Smooth muscle cell (in vitro differentiated cells): Measurements from ENCODE around the gene MTARC1. TPM values are rescaled to one million over a fixed set of nuclear protein-coding genes. Genes with fewer than 3 reads are reported as not detected.
A peak's percentile ranks its signal among the peaks of the same experiment; 100 is the strongest.

Experiments
- DNase-seq: peaks from one replicate; lab custom pipeline; 2025; ENCODE audit not compliant: unreplicated experiment; lab: John Stamatoyannopoulos, UW
- H2AFZ ChIP-seq: fragments of 200-600 bp; sonication (generic); 2 replicates; pipeline ENCODE4 v1.6.0; 2016; ENCODE audit warnings: antibody characterized with exemption, low read depth, mild to moderate bottlenecking
- H3F3A ChIP-seq: fragments of 200-600 bp; sonication (generic); 2 replicates; pipeline ENCODE4 v1.6.0; 2017; ENCODE audit warnings: antibody characterized with exemption, low read depth
- H3K27ac ChIP-seq: fragments of 200-600 bp; sonication (generic); 2 replicates; pipeline ENCODE4 v1.5.1; 2016; ENCODE audit warnings: low read depth, mild to moderate bottlenecking
- H3K27me3 ChIP-seq: fragments of 200-600 bp; sonication (generic); 2 replicates; pipeline ENCODE4 v1.6.1; 2016; ENCODE audit warnings: low read depth, mild to moderate bottlenecking
- H3K36me3 ChIP-seq: fragments of 200-600 bp; sonication (generic); 2 replicates; pipeline ENCODE4 v1.5.1; 2016; ENCODE audit warnings: low read depth
- H3K4me1 ChIP-seq: fragments of 200-600 bp; sonication (generic); 2 replicates; pipeline ENCODE4 v1.5.1; 2016; ENCODE audit warnings: low read depth
- H3K4me2 ChIP-seq: fragments of 200-600 bp; sonication (generic); 2 replicates; pipeline ENCODE4 v1.6.0; 2016; ENCODE audit warnings: mild to moderate bottlenecking
- H3K4me3 ChIP-seq: fragments of 200-600 bp; sonication (generic); 2 replicates; pipeline ENCODE4 v1.5.1; 2016; ENCODE audit warnings: mild to moderate bottlenecking
- H3K79me2 ChIP-seq: fragments of 200-600 bp; sonication (generic); 2 replicates; pipeline ENCODE4 v1.6.0; 2016; ENCODE audit warnings: low read depth, mild to moderate bottlenecking
- H3K9ac ChIP-seq: fragments of 200-600 bp; sonication (generic); 2 replicates; pipeline ENCODE4 v1.6.0; 2016; ENCODE audit warnings: low read depth
- H3K9me3 ChIP-seq: fragments of 200-600 bp; sonication (generic); replicated peaks from 2 replicates; pipeline ENCODE4 v1.5.1; 2016; ENCODE audit warnings: low read depth
- H4K20me1 ChIP-seq: fragments of 200-600 bp; sonication (generic); 2 replicates; pipeline ENCODE4 v1.6.0; 2016; ENCODE audit warnings: low read depth
- WGBS: methylation state at CpG from one replicate; pipeline ENCODE4 v1.1.7; 2016; ENCODE audit warnings: low lambda C conversion rate; 5-methylcytosine and 5-hydroxymethylcytosine counted together
- polyA plus RNA-seq: library from polyadenylated mRNA; unstranded; fragments of >200 nt; fragmentation: Nextera tagmentation; extraction: Ambion mirVana; gene quantifications from 2 replicates; pipeline ENCODE4 v1.2.1, GENCODE V29; 2016
- total RNA-seq: library from RNA; depleted of rRNA; stranded (reverse); fragments of >200 nt; gene quantifications from 2 replicates; pipeline ENCODE4 v1.2.3, GENCODE V29; 2014
- TF ChIP-seq, protein P1 (sequence below): fragments of 200-600 bp; sonication (generic); IDR thresholded peaks from 2 replicates; pipeline ENCODE4 v1.5.1; 2017; ENCODE audit warnings: borderline replicate concordance, mild to moderate bottlenecking, antibody characterized with exemption; ENCODE audit not compliant: insufficient read depth, poor library complexity, severe bottlenecking

Gene MTARC1
- total and polyA plus RNA-seq, 2 experiments from 2014 or later, result 0.83 to 2.3 TPM

DNA sequence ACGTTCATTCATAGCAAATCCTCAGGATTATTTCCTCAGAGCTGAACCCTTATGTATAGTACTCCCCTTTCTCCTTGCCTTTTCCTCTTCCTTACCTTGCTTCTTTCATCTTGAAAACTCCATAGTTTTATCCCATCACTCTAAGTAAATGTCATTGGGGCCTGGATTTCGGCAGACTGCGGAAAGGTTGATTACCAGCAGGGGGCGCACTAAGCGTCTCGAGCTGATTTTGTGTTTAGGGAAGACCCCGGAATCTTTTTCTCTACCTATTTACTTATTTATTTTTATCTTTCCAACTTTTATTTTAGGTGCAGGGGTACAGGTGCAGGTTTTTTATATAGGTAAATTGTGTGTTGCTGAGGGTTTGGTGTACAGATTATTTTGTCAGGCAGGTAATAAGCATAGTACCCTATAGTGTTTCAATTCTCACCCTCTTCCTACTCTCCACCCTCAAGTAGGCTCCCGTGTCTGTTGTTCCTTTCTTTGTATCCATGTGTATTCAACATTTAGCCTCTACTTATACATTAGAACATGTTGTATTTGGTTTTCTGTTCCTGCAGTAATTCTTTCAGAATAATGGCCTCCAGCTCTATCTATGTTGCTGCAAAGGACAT lies 11.4 kb upstream of the MTARC1 start:
- Histone ChIP-seq H3K4me1 (no peaks in the 10 kb centered on the region), H3K36me3 (no peaks in the 10 kb centered on the region), H3K4me3 (no peak overlapping the region), H4K20me1 (no peaks in the 10 kb centered on the region), H3F3A (no peaks in the 10 kb centered on the region), H3K27ac (no peak overlapping the region), H3K9ac (no peak overlapping the region), H3K27me3 (no peaks in the 10 kb centered on the region), H3K4me2 (no peak overlapping the region), H2AFZ (no peak overlapping the region), H3K9me3 (no peaks in the 10 kb centered on the region), H3K79me2 (no peaks in the 10 kb centered on the region)
- 30% methylated on average over 8 of the region's 8 CpGs for WGBS
- no peak for DNase-seq
- TF ChIP-seq, protein P1, sequence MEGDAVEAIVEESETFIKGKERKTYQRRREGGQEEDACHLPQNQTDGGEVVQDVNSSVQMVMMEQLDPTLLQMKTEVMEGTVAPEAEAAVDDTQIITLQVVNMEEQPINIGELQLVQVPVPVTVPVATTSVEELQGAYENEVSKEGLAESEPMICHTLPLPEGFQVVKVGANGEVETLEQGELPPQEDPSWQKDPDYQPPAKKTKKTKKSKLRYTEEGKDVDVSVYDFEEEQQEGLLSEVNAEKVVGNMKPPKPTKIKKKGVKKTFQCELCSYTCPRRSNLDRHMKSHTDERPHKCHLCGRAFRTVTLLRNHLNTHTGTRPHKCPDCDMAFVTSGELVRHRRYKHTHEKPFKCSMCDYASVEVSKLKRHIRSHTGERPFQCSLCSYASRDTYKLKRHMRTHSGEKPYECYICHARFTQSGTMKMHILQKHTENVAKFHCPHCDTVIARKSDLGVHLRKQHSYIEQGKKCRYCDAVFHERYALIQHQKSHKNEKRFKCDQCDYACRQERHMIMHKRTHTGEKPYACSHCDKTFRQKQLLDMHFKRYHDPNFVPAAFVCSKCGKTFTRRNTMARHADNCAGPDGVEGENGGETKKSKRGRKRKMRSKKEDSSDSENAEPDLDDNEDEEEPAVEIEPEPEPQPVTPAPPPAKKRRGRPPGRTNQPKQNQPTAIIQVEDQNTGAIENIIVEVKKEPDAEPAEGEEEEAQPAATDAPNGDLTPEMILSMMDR, result peak; percentile 90

DNA sequence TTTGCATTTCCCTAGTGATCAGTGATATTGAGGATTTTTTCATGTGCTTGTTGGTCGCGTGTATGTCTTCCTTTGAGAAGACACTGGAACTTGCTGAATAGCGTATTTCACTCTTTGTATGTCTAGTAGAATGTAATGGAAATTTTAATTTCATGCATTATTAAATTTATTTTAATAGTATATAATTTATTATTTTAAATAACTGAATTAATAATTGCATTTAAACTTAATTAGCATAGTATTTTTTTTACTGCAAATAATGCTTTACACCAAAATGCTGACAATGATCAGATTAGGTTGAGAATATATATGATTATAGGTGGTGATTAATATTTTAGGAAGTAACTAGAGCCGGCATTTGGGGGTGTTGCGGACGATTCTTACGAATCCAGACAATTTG lies 10.5 kb upstream of the MTARC1 start:
- 96% methylated on average over 7 of the region's 7 CpGs for WGBS
- no peak overlapping the region for H3K27ac ChIP-seq
- H3K36me3 ChIP-seq, result no peaks in the 10 kb centered on the region
- H2AFZ ChIP-seq, result no peak overlapping the region
- no peaks in the 10 kb centered on the region for H3K4me1 ChIP-seq
- TF ChIP-seq, protein P1, result no peak
- H3K27me3 ChIP-seq, result no peaks in the 10 kb centered on the region
- H3K4me3 ChIP-seq, result no peak overlapping the region
- H3K4me2 ChIP-seq, result no peak overlapping the region
- H4K20me1 ChIP-seq, result no peaks in the 10 kb centered on the region
- H3K9ac ChIP-seq, result no peak overlapping the region
- H3K79me2 ChIP-seq, result no peaks in the 10 kb centered on the region
- DNase-seq, result no peak
- H3F3A ChIP-seq, result no peaks in the 10 kb centered on the region
- H3K9me3 ChIP-seq, result no peaks in the 10 kb centered on the region

DNA sequence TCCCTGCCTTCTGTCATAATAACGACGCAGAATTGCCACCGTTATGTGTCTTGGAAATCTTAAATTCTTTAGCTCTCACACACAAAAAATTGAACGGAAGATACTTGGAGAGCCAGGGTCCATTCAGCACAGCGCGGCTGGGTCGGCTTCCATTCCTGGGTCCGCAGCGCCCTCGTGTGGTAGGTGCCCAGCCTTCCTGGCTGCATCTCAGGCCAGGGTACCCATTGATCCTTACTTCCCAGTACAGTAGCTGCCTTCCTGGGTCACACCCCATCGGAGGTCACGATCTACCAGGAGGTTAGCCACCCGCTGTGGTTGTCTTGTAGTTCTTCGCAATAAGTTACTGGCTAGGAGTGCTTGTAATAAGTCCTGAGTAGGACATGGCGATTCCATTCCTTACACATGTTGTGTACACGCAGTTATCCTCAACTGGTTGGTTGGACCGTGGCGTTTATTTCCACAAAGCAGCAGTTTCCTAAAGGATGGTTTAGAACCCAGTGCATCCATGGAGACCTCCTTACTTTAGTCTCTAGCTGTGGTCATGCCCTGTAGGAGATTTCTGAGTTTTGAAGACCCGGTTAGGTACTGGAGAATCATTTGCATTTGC lies 9.9 kb upstream of the MTARC1 start:
- TF ChIP-seq, protein P1, result peak; percentile 93
- Histone ChIP-seq H3K27ac (no peak overlapping the region), H3F3A (no peaks in the 10 kb centered on the region), H3K4me1 (no peaks in the 10 kb centered on the region), H3K9me3 (no peaks in the 10 kb centered on the region), H3K4me3 (no peak overlapping the region), H3K27me3 (no peaks in the 10 kb centered on the region), H3K79me2 (no peaks in the 10 kb centered on the region), H3K9ac (no peak overlapping the region), H3K4me2 (no peak overlapping the region), H3K36me3 (no peaks in the 10 kb centered on the region), H2AFZ (no peak overlapping the region), H4K20me1 (no peaks in the 10 kb centered on the region)
- 30% methylated on average over 19 of the region's 19 CpGs for WGBS
- DNase-seq, result peak; percentile 50

DNA sequence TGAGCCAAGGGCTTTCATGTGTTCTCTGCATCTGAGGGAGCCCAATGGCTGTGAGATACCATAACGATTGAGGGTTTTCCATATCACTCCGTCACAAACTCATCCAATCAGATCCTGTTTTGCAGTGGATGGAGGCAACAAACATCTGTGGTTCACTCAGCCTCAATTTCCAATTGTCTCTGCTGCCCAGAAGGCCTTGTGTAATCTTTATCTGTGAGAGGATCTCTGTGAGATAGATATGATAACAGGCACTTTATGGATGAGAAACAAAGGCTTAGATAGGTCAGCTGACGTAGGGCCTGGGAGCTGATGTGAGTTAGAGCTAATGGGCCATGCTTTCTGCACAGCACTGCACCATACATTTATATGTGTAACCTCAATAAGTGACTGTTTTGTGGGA lies 3.3 kb upstream of the MTARC1 start:
- Histone ChIP-seq H3K9ac (no peak overlapping the region), H3F3A (peaks cover 4% of the 10 kb centered on the region), H2AFZ (no peak overlapping the region), H3K4me3 (no peak overlapping the region), H3K4me2 (no peak overlapping the region), H3K4me1 (peaks cover 11% of the 10 kb centered on the region), H3K27ac (no peak overlapping the region), H3K27me3 (no peaks in the 10 kb centered on the region), H4K20me1 (no peaks in the 10 kb centered on the region), H3K36me3 (no peaks in the 10 kb centered on the region), H3K79me2 (no peaks in the 10 kb centered on the region), H3K9me3 (no peaks in the 10 kb centered on the region)
- 70% methylated on average over 3 of the region's 3 CpGs for WGBS
- DNase-seq, result no peak
- TF ChIP-seq, protein P1, result no peak
